SK-N-SH treated with all-trans-retinoic acid at 6 μM for 48 hours (cell line): ENCODE data around the gene RMDN2.

Experiments used
- ATAC-seq: fragments of 200-7000 bp; cut with Tn5 transposase; 3 replicates; pipeline ENCODE4 v1.9.1; 2020; ENCODE audit warnings: mild to moderate bottlenecking, moderate library complexity
- BACH2 ChIP-seq: fragments of 250-450 bp; sonication (Bioruptor Pico); IDR thresholded peaks from 2 replicates; pipeline ENCODE4 v1.9.0; 2021; ENCODE audit warnings: mild to moderate bottlenecking, borderline replicate concordance
- CSDC2 ChIP-seq: fragments of 250-450 bp; sonication (Bioruptor Pico); IDR thresholded peaks from 2 replicates; pipeline ENCODE4 v1.5.0; 2020; ENCODE audit warnings: mild to moderate bottlenecking, moderate library complexity
- ESRRG ChIP-seq: fragments of 250-450 bp; sonication (Bioruptor Pico); IDR thresholded peaks from 2 replicates; pipeline ENCODE4 v1.6.1; 2021; ENCODE audit warnings: mild to moderate bottlenecking
- GLIS3 ChIP-seq: fragments of 250-450 bp; sonication (Bioruptor Pico); IDR thresholded peaks from 2 replicates; pipeline ENCODE4 v1.5.0; 2020; ENCODE audit warnings: mild to moderate bottlenecking, moderate library complexity
- ISL1 ChIP-seq: fragments of 250-450 bp; sonication (Bioruptor Pico); IDR thresholded peaks from 2 replicates; pipeline ENCODE4 v2.1.2; 2022; ENCODE audit warnings: mild to moderate bottlenecking, moderate library complexity
- OSR1 ChIP-seq: fragments of 250-450 bp; sonication (Bioruptor Pico); IDR thresholded peaks from 2 replicates; pipeline ENCODE4 v1.8.0; 2022; ENCODE audit warnings: moderate library complexity, mild to moderate bottlenecking, inconsistent platforms
- PPARA ChIP-seq: fragments of 250-450 bp; sonication (Bioruptor Pico); IDR thresholded peaks from 2 replicates; pipeline ENCODE4 v1.5.0; 2020; ENCODE audit warnings: mild to moderate bottlenecking, borderline replicate concordance
- RARB ChIP-seq: fragments of 250-450 bp; sonication (Bioruptor Pico); IDR thresholded peaks from 2 replicates; pipeline ENCODE4 v1.8.0; 2021; ENCODE audit warnings: mild to moderate bottlenecking, moderate library complexity
- SNAI2 ChIP-seq: fragments of 250-450 bp; sonication (Bioruptor Pico); IDR thresholded peaks from 2 replicates; pipeline ENCODE4 v1.5.0; 2020; ENCODE audit warnings: mild to moderate bottlenecking, moderate library complexity
- TCF4 ChIP-seq: fragments of 250-450 bp; sonication (Bioruptor Pico); IDR thresholded peaks from 2 replicates; pipeline ENCODE4 v1.8.0; 2021; ENCODE audit warnings: mild to moderate bottlenecking, moderate library complexity, borderline replicate concordance
- TOX ChIP-seq: fragments of 250-450 bp; sonication (Bioruptor Pico); IDR thresholded peaks from 2 replicates; pipeline ENCODE4 v1.8.0; 2021; ENCODE audit warnings: mild to moderate bottlenecking, moderate library complexity, borderline replicate concordance
- ZC3H10 ChIP-seq: fragments of 250-450 bp; sonication (Bioruptor Pico); IDR thresholded peaks from 2 replicates; pipeline ENCODE4 v1.5.1; 2021; ENCODE audit warnings: mild to moderate bottlenecking, moderate library complexity
- ZFP3 ChIP-seq: fragments of 250-450 bp; sonication (Bioruptor Pico); IDR thresholded peaks from 2 replicates; pipeline ENCODE4 v1.5.0; 2020; ENCODE audit warnings: mild to moderate bottlenecking, moderate library complexity
- ZFP30 ChIP-seq: fragments of 450-650 bp; formaldehyde crosslinking; IDR thresholded peaks from 2 replicates; pipeline ENCODE4 v1.5.0; 2022; ENCODE audit warnings: mild to moderate bottlenecking, moderate library complexity
- ZNF565 ChIP-seq: fragments of 450-650 bp; formaldehyde crosslinking; conservative IDR thresholded peaks from 2 replicates; pipeline ENCODE4 v1.5.0; 2020; ENCODE audit warnings: low read depth, mild to moderate bottlenecking, moderate library complexity
- ZNF70 ChIP-seq: fragments of 450-650 bp; formaldehyde crosslinking; IDR thresholded peaks from 2 replicates; pipeline ENCODE4 v1.5.0; 2020; ENCODE audit warnings: mild to moderate bottlenecking, moderate library complexity
- ZNF8 ChIP-seq: fragments of 450-650 bp; formaldehyde crosslinking; IDR thresholded peaks from 2 replicates; pipeline ENCODE4 v1.5.0; 2020; ENCODE audit warnings: mild to moderate bottlenecking, moderate library complexity
- TF ChIP-seq, protein P1 (sequence below): fragments of 250-450 bp; sonication (Bioruptor Pico); IDR thresholded peaks from 2 replicates; pipeline ENCODE4 v1.5.0; 2020; ENCODE audit warnings: mild to moderate bottlenecking, moderate library complexity
- TF ChIP-seq, protein P2 (sequence below): fragments of 250-450 bp; sonication (Bioruptor Pico); IDR thresholded peaks from 2 replicates; pipeline ENCODE4 v1.8.0; 2020; ENCODE audit warnings: mild to moderate bottlenecking, moderate library complexity, borderline replicate concordance
- TF ChIP-seq, protein P3 (sequence below): fragments of 250-450 bp; sonication (Bioruptor Pico); IDR thresholded peaks from 2 replicates; pipeline ENCODE4 v1.5.1; 2020; ENCODE audit warnings: low read depth, mild to moderate bottlenecking, moderate library complexity
- TF ChIP-seq, protein P4 (sequence below): fragments of 250-450 bp; sonication (Bioruptor Pico); IDR thresholded peaks from 2 replicates; pipeline ENCODE4 v1.8.0; 2021; ENCODE audit warnings: low read depth, mild to moderate bottlenecking, moderate library complexity, borderline replicate concordance
- TF ChIP-seq, protein P5 (sequence below): fragments of 250-450 bp; sonication (Bioruptor Pico); IDR thresholded peaks from 2 replicates; pipeline ENCODE4 v1.5.1; 2021; ENCODE audit warnings: mild to moderate bottlenecking, moderate library complexity

The RMDN2 gene

DNA sequence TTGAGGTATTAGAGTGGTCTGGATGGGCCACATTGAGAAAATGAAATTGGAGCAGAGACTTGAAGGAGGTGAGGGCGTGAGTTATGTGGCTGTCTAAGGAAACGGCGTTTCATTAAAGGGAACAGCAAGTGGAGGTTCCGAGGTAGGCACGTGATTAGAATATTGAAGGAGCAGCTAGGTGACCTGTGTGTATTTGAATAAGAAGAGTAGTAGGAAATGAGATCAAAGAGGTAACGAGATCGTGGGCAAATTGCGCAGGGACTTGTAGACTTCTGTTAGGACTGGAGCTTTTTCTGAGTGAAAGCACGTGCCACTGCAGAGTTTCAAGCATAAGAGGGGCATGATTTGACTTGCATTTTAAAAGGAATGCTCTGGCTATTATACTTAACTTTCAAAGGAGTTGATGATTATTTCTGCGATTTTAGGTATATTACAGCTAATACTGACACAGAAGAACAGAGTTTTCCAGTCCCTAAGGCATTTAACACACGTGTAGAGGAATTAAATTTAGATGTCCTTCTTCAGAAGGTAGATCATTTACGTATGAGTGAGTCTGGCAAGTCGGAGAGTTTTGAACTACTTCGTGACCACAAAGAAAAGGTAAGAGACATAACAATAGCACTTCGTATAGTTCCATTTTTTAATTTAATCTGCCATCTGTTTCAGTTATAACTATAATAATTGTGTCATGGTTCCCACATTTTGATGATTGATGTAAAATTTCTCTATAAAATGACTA lies 48.7 kb downstream of the RMDN2 start:
- ATAC-seq, result no peak
- TF ChIP-seq BACH2 (CRISPR knock-in tag), result no peak
- no peak for TF ChIP-seq ESRRG (CRISPR knock-in tag)
- TF ChIP-seq, protein P1, sequence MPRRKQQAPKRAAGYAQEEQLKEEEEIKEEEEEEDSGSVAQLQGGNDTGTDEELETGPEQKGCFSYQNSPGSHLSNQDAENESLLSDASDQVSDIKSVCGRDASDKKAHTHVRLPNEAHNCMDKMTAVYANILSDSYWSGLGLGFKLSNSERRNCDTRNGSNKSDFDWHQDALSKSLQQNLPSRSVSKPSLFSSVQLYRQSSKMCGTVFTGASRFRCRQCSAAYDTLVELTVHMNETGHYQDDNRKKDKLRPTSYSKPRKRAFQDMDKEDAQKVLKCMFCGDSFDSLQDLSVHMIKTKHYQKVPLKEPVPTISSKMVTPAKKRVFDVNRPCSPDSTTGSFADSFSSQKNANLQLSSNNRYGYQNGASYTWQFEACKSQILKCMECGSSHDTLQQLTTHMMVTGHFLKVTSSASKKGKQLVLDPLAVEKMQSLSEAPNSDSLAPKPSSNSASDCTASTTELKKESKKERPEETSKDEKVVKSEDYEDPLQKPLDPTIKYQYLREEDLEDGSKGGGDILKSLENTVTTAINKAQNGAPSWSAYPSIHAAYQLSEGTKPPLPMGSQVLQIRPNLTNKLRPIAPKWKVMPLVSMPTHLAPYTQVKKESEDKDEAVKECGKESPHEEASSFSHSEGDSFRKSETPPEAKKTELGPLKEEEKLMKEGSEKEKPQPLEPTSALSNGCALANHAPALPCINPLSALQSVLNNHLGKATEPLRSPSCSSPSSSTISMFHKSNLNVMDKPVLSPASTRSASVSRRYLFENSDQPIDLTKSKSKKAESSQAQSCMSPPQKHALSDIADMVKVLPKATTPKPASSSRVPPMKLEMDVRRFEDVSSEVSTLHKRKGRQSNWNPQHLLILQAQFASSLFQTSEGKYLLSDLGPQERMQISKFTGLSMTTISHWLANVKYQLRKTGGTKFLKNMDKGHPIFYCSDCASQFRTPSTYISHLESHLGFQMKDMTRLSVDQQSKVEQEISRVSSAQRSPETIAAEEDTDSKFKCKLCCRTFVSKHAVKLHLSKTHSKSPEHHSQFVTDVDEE (CRISPR knock-in tag), result no peak
- TF ChIP-seq OSR1 (CRISPR knock-in tag), result no peak
- TF ChIP-seq, protein P2, sequence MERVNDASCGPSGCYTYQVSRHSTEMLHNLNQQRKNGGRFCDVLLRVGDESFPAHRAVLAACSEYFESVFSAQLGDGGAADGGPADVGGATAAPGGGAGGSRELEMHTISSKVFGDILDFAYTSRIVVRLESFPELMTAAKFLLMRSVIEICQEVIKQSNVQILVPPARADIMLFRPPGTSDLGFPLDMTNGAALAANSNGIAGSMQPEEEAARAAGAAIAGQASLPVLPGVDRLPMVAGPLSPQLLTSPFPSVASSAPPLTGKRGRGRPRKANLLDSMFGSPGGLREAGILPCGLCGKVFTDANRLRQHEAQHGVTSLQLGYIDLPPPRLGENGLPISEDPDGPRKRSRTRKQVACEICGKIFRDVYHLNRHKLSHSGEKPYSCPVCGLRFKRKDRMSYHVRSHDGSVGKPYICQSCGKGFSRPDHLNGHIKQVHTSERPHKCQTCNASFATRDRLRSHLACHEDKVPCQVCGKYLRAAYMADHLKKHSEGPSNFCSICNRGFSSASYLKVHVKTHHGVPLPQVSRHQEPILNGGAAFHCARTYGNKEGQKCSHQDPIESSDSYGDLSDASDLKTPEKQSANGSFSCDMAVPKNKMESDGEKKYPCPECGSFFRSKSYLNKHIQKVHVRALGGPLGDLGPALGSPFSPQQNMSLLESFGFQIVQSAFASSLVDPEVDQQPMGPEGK (CRISPR knock-in tag), result no peak
- TF ChIP-seq, protein P3, sequence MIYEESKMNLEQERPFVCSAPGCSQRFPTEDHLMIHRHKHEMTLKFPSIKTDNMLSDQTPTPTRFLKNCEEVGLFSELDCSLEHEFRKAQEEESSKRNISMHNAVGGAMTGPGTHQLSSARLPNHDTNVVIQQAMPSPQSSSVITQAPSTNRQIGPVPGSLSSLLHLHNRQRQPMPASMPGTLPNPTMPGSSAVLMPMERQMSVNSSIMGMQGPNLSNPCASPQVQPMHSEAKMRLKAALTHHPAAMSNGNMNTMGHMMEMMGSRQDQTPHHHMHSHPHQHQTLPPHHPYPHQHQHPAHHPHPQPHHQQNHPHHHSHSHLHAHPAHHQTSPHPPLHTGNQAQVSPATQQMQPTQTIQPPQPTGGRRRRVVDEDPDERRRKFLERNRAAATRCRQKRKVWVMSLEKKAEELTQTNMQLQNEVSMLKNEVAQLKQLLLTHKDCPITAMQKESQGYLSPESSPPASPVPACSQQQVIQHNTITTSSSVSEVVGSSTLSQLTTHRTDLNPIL (CRISPR knock-in tag), result no peak
- TF ChIP-seq ZNF70, result no peak
- TF ChIP-seq, protein P4, sequence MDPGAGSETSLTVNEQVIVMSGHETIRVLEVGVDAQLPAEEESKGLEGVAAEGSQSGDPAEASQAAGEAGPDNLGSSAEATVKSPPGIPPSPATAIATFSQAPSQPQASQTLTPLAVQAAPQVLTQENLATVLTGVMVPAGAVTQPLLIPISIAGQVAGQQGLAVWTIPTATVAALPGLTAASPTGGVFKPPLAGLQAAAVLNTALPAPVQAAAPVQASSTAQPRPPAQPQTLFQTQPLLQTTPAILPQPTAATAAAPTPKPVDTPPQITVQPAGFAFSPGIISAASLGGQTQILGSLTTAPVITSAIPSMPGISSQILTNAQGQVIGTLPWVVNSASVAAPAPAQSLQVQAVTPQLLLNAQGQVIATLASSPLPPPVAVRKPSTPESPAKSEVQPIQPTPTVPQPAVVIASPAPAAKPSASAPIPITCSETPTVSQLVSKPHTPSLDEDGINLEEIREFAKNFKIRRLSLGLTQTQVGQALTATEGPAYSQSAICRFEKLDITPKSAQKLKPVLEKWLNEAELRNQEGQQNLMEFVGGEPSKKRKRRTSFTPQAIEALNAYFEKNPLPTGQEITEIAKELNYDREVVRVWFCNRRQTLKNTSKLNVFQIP, result no peak
- no peak for TF ChIP-seq ZFP3 (CRISPR knock-in tag)
- no peak for TF ChIP-seq TOX (CRISPR knock-in tag)
- no peak for TF ChIP-seq GLIS3 (CRISPR knock-in tag)
- TF ChIP-seq, protein P5, sequence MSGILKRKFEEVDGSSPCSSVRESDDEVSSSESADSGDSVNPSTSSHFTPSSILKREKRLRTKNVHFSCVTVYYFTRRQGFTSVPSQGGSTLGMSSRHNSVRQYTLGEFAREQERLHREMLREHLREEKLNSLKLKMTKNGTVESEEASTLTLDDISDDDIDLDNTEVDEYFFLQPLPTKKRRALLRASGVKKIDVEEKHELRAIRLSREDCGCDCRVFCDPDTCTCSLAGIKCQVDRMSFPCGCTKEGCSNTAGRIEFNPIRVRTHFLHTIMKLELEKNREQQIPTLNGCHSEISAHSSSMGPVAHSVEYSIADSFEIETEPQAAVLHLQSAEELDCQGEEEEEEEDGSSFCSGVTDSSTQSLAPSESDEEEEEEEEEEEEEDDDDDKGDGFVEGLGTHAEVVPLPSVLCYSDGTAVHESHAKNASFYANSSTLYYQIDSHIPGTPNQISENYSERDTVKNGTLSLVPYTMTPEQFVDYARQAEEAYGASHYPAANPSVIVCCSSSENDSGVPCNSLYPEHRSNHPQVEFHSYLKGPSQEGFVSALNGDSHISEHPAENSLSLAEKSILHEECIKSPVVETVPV (CRISPR knock-in tag), result no peak
- no peak for TF ChIP-seq ISL1 (CRISPR knock-in tag)
- no peak for TF ChIP-seq ZFP30 (CRISPR knock-in tag)
- TF ChIP-seq RARB, result no peak
- TF ChIP-seq CSDC2 (CRISPR knock-in tag), result no peak
- TF ChIP-seq TCF4 (CRISPR knock-in tag), result no peak
- TF ChIP-seq ZNF565 (CRISPR knock-in tag), result no peak
- TF ChIP-seq ZNF8, result no peak
- no peak for TF ChIP-seq PPARA (CRISPR knock-in tag)

DNA sequence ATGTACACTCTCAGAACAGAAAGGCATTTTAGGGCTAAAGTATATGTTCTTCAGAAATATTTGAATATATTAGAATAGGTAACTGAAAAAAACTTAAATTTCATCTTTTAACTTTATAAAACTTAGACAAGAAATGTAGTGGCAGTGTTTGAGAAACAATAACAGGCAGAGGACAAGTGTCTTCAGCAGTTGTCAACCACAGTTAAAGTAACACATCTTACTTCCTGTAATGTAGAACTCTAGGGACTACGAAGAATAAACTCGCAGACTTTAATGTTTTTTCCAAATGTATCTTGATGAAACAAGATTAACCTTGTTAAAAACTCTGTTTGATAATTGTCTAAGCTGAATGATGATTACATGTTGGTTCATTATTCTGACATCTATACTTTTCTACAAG lies 50.7 kb downstream of the RMDN2 start:
- TF ChIP-seq SNAI2 (CRISPR knock-in tag) (no peak), RARB (no peak), TOX (CRISPR knock-in tag) (no peak), ZC3H10 (no peak), ZNF8 (no peak), ZFP3 (CRISPR knock-in tag) (no peak), PPARA (CRISPR knock-in tag) (no peak)
- TF ChIP-seq, protein P2 (CRISPR knock-in tag), result no peak
- TF ChIP-seq, protein P1 (CRISPR knock-in tag), result no peak

More for the DNA sequence above, 50.7 kb downstream of the RMDN2 start:
- no peak for ATAC-seq
